H1 (cell line): ENCODE data around the gene SLX4. TPM values are rescaled to one million over a fixed set of nuclear protein-coding genes. Genes with fewer than 3 reads are reported as not detected.

Experiments
- FOSL1 ChIP-seq: IDR thresholded peaks from 2 replicates; pipeline ENCODE4 v1.6.1; 2011; ENCODE audit warnings: mild to moderate bottlenecking, low read depth, low read length, moderate library complexity; ENCODE audit not compliant: insufficient read depth
- POLR2A ChIP-seq, 2 experiments: IDR thresholded peaks; 1 replicate in 1 of 2; 2 replicates in 1 of 2; pipeline ENCODE4 v1.6.1; 2011; ENCODE audit warnings: low read depth in 2 of 2, low read length in 2 of 2, mild to moderate bottlenecking in 2 of 2; ENCODE audit errors: control extremely low read depth in 1 of 2
- POLR2AphosphoS5 ChIP-seq: IDR thresholded peaks from 2 replicates; pipeline ENCODE4 v1.6.1; 2011; ENCODE audit warnings: low read depth, low read length
- SIX5 ChIP-seq: IDR thresholded peaks from 2 replicates; pipeline ENCODE4 v1.6.1; 2011; ENCODE audit warnings: mild to moderate bottlenecking, low read depth, low read length
- TBP ChIP-seq: IDR thresholded peaks from 2 replicates; pipeline ENCODE4 v1.6.1; 2011; ENCODE audit warnings: low read depth, low read length, improper control_type of control experiment
- YY1 ChIP-seq: IDR thresholded peaks from 2 replicates; pipeline ENCODE4 v1.6.1; 2011; ENCODE audit warnings: low read depth, mild to moderate bottlenecking, low read length
- polyA plus RNA-seq, 7 experiments: library from polyadenylated mRNA; depleted of rRNA in 3 of 7; stranded (reverse) in 5 of 7; unstranded in 2 of 7; fragments of >200 nt in 5 of 7; fragments of 200-250 nt in 2 of 7; gene quantifications; 1 replicate in 5 of 7; 2 replicates in 1 of 7; 4 replicates in 1 of 7; pipeline versions ENCODE4 v1.2.1 to v1.2.3, GENCODE V29; 2011 to 2013; ENCODE audit warnings: missing spikeins in 2 of 7, mixed read lengths in 2 of 7
- total RNA-seq: library from RNA; stranded (reverse); fragmentation: NEBNext Ultra II Directional; extraction: Animal tissue kit (Norgen Biotek cat#: 25700); gene quantifications from 2 replicates; pipeline ENCODE4 v1.2.1, GENCODE V29; 2021
- TF ChIP-seq, protein P1 (sequence below): fragments of 300-600 bp; sonication (generic); IDR thresholded peaks from 2 replicates; pipeline ENCODE4 v1.7.1; 2012; ENCODE audit warnings: low read length, moderate library complexity, mild to moderate bottlenecking, inconsistent platforms; ENCODE audit not compliant: insufficient replicate concordance

The SLX4 gene
- total and polyA plus RNA-seq, 2 of the 8 experiments (the other 6 are each of a cell fraction or from before 2014, with no cell fraction given), result 4.4 to 11.4 TPM

DNA sequence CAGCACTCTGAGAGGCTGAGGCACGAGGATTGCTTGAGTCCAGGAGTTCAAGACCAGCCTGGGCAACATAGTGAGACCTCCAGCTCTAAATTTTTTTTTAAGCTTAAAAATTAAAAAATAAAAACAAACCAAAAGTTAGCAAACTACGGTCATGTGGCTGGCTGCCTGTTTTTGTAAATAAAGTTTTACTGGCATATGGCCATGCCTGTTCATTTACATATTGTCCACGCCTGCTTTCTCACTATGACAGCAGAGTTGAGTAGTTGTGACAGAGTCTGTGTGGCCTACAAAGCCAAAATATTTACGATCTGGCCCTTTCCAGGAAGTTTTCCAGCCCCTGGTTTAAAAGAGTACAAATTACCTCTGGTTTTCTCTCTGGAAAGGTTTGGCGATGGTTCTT is 3.3 kb downstream of the SLX4 start (continued):
- TF ChIP-seq, protein P1, sequence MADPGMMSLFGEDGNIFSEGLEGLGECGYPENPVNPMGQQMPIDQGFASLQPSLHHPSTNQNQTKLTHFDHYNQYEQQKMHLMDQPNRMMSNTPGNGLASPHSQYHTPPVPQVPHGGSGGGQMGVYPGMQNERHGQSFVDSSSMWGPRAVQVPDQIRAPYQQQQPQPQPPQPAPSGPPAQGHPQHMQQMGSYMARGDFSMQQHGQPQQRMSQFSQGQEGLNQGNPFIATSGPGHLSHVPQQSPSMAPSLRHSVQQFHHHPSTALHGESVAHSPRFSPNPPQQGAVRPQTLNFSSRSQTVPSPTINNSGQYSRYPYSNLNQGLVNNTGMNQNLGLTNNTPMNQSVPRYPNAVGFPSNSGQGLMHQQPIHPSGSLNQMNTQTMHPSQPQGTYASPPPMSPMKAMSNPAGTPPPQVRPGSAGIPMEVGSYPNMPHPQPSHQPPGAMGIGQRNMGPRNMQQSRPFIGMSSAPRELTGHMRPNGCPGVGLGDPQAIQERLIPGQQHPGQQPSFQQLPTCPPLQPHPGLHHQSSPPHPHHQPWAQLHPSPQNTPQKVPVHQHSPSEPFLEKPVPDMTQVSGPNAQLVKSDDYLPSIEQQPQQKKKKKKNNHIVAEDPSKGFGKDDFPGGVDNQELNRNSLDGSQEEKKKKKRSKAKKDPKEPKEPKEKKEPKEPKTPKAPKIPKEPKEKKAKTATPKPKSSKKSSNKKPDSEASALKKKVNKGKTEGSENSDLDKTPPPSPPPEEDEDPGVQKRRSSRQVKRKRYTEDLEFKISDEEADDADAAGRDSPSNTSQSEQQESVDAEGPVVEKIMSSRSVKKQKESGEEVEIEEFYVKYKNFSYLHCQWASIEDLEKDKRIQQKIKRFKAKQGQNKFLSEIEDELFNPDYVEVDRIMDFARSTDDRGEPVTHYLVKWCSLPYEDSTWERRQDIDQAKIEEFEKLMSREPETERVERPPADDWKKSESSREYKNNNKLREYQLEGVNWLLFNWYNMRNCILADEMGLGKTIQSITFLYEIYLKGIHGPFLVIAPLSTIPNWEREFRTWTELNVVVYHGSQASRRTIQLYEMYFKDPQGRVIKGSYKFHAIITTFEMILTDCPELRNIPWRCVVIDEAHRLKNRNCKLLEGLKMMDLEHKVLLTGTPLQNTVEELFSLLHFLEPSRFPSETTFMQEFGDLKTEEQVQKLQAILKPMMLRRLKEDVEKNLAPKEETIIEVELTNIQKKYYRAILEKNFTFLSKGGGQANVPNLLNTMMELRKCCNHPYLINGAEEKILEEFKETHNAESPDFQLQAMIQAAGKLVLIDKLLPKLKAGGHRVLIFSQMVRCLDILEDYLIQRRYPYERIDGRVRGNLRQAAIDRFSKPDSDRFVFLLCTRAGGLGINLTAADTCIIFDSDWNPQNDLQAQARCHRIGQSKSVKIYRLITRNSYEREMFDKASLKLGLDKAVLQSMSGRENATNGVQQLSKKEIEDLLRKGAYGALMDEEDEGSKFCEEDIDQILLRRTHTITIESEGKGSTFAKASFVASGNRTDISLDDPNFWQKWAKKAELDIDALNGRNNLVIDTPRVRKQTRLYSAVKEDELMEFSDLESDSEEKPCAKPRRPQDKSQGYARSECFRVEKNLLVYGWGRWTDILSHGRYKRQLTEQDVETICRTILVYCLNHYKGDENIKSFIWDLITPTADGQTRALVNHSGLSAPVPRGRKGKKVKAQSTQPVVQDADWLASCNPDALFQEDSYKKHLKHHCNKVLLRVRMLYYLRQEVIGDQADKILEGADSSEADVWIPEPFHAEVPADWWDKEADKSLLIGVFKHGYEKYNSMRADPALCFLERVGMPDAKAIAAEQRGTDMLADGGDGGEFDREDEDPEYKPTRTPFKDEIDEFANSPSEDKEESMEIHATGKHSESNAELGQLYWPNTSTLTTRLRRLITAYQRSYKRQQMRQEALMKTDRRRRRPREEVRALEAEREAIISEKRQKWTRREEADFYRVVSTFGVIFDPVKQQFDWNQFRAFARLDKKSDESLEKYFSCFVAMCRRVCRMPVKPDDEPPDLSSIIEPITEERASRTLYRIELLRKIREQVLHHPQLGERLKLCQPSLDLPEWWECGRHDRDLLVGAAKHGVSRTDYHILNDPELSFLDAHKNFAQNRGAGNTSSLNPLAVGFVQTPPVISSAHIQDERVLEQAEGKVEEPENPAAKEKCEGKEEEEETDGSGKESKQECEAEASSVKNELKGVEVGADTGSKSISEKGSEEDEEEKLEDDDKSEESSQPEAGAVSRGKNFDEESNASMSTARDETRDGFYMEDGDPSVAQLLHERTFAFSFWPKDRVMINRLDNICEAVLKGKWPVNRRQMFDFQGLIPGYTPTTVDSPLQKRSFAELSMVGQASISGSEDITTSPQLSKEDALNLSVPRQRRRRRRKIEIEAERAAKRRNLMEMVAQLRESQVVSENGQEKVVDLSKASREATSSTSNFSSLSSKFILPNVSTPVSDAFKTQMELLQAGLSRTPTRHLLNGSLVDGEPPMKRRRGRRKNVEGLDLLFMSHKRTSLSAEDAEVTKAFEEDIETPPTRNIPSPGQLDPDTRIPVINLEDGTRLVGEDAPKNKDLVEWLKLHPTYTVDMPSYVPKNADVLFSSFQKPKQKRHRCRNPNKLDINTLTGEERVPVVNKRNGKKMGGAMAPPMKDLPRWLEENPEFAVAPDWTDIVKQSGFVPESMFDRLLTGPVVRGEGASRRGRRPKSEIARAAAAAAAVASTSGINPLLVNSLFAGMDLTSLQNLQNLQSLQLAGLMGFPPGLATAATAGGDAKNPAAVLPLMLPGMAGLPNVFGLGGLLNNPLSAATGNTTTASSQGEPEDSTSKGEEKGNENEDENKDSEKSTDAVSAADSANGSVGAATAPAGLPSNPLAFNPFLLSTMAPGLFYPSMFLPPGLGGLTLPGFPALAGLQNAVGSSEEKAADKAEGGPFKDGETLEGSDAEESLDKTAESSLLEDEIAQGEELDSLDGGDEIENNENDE, result no peak
- no peak for TF ChIP-seq YY1
- no peak for TF ChIP-seq POLR2AphosphoS5
- TF ChIP-seq FOSL1, result no peak
- no peak for TF ChIP-seq TBP
- TF ChIP-seq POLR2A (IDR thresholded peaks at IDR 0.05; ENCODE audit: control extremely low read depth in 1 of 2, low read depth in 2 of 2, low read length in 2 of 2), result no peak
- TF ChIP-seq SIX5, result no peak
